OCI-LY1 (cell line): Measurements from ENCODE around the gene IQCB1.

ENCODE experiments used
- H2AFZ ChIP-seq: fragments of 200-600 bp; sonication (generic), shearing (Covaris generic); 2 replicates; pipeline ENCODE4 v1.6.0; 2014; ENCODE audit warnings: antibody characterized with exemption, mild to moderate bottlenecking, low read length
- H3F3A ChIP-seq: fragments of 200-600 bp; sonication (generic), shearing (Covaris generic); 2 replicates; pipeline ENCODE4 v1.6.0; 2014; ENCODE audit warnings: mild to moderate bottlenecking, antibody characterized with exemption, low read length, moderate library complexity; ENCODE audit not compliant: insufficient read depth
- H3K27ac ChIP-seq: fragments of 200-600 bp; sonication (generic); 2 replicates; pipeline ENCODE4 v1.5.1; 2014; ENCODE audit warnings: low read length, mixed run types, mild to moderate bottlenecking, low read depth; ENCODE audit not compliant: poor library complexity, severe bottlenecking
- H3K27me3 ChIP-seq: fragments of 200-600 bp; sonication (generic); 2 replicates; pipeline ENCODE4 v1.6.0; 2014; ENCODE audit warnings: antibody characterized with exemption, mild to moderate bottlenecking, low read length, moderate library complexity; ENCODE audit not compliant: insufficient read depth
- H3K36me3 ChIP-seq: fragments of 200-600 bp; sonication (generic); 2 replicates; pipeline ENCODE4 v1.6.1; 2014; ENCODE audit warnings: mild to moderate bottlenecking, antibody characterized with exemption, low read length, moderate library complexity, mixed read lengths; ENCODE audit not compliant: insufficient read depth
- H3K4me1 ChIP-seq: fragments of 200-600 bp; sonication (generic); 2 replicates; pipeline ENCODE4 v1.5.1; 2014; ENCODE audit warnings: mild to moderate bottlenecking, low read length, moderate library complexity; ENCODE audit not compliant: insufficient read depth, severe bottlenecking
- H3K4me2 ChIP-seq: fragments of 200-600 bp; sonication (generic), shearing (Covaris generic); 2 replicates; pipeline ENCODE4 v1.6.1; 2014; ENCODE audit warnings: low read length
- H3K4me3 ChIP-seq: fragments of 200-600 bp; sonication (generic); 2 replicates; pipeline ENCODE4 v1.5.1; 2014; ENCODE audit warnings: low read length, low read depth, mild to moderate bottlenecking, mixed read lengths; ENCODE audit not compliant: poor library complexity, severe bottlenecking
- H3K79me2 ChIP-seq: fragments of 200-600 bp; shearing (Covaris generic); 2 replicates; pipeline ENCODE4 v1.6.1; 2016; ENCODE audit warnings: mixed run types, low read length, mixed read lengths; ENCODE audit not compliant: insufficient read depth
- H3K9ac ChIP-seq: fragments of 200-600 bp; sonication (generic), shearing (Covaris generic); 2 replicates; pipeline ENCODE4 v1.6.1; 2014; ENCODE audit warnings: mild to moderate bottlenecking, low read length, mixed read lengths
- H3K9me2 ChIP-seq: fragments of 200-600 bp; sonication (generic), shearing (Covaris generic); 2 replicates; pipeline ENCODE4 v1.6.1; 2014; ENCODE audit warnings: low read depth, mild to moderate bottlenecking, low read length, mixed read lengths
- H3K9me3 ChIP-seq: fragments of 200-600 bp; shearing (Covaris generic); 2 replicates; pipeline ENCODE4 v1.6.1; 2014; ENCODE audit warnings: low read length, mixed read lengths
- H4K20me1 ChIP-seq: fragments of 200-600 bp; sonication (generic), shearing (Covaris generic); 2 replicates; pipeline ENCODE4 v1.6.0; 2016; ENCODE audit warnings: mild to moderate bottlenecking, low read length; ENCODE audit not compliant: insufficient read depth
- EZH2 ChIP-seq: fragments of 200-600 bp; sonication (generic), shearing (Covaris generic); IDR thresholded peaks from 2 replicates; pipeline ENCODE4 v1.8.0; 2017; ENCODE audit warnings: borderline replicate concordance, mixed run types, mild to moderate bottlenecking, antibody characterized with exemption, low read length, moderate library complexity, mixed read lengths
- TF ChIP-seq, protein P1 (sequence below): fragments of 200-600 bp; sonication (generic), shearing (Covaris generic); IDR thresholded peaks from 2 replicates; pipeline ENCODE4 v1.5.1; 2017; ENCODE audit warnings: mild to moderate bottlenecking, antibody characterized with exemption, low read length, moderate library complexity, mixed read lengths

Gene IQCB1

DNA sequence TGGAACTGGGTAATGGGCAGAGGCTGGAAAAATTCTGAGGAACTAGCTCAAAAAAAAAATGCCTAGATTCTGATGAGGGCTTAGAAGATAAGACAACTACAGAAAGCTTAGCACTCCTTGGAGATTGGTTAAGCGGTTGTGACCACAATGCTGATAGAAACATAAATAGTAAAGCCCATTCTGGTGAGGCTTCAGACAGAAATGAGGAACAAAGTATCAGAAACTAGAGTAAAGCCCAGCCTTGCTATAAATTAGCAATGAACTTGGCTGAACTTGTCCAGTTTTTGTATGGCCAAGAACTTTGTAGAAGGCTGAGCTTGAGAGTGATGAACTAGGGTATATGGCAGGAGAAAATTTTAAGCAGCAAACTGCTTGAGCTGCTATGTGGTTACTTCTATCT, 110.7 kb downstream of the IQCB1 start:
- no peaks in the 10 kb centered on the region for H3K27me3 ChIP-seq
- peaks cover 53% of the 10 kb centered on the region for H3K36me3 ChIP-seq
- H3K79me2 ChIP-seq = no peaks in the 10 kb centered on the region
- no peaks in the 10 kb centered on the region for H3K9me3 ChIP-seq
- no peak overlapping the region for H2AFZ ChIP-seq
- H3K27ac ChIP-seq = no peak overlapping the region
- no peaks in the 10 kb centered on the region for H3K9me2 ChIP-seq
- H3K4me1 ChIP-seq = no peaks in the 10 kb centered on the region
- no peaks in the 10 kb centered on the region for H4K20me1 ChIP-seq
- H3K4me3 ChIP-seq = no peak overlapping the region
- no peaks in the 10 kb centered on the region for H3F3A ChIP-seq
- H3K4me2 ChIP-seq = no peak overlapping the region
- no peak overlapping the region for H3K9ac ChIP-seq
- TF ChIP-seq EZH2 = no peak
- TF ChIP-seq, protein P1, sequence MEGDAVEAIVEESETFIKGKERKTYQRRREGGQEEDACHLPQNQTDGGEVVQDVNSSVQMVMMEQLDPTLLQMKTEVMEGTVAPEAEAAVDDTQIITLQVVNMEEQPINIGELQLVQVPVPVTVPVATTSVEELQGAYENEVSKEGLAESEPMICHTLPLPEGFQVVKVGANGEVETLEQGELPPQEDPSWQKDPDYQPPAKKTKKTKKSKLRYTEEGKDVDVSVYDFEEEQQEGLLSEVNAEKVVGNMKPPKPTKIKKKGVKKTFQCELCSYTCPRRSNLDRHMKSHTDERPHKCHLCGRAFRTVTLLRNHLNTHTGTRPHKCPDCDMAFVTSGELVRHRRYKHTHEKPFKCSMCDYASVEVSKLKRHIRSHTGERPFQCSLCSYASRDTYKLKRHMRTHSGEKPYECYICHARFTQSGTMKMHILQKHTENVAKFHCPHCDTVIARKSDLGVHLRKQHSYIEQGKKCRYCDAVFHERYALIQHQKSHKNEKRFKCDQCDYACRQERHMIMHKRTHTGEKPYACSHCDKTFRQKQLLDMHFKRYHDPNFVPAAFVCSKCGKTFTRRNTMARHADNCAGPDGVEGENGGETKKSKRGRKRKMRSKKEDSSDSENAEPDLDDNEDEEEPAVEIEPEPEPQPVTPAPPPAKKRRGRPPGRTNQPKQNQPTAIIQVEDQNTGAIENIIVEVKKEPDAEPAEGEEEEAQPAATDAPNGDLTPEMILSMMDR = no peak

DNA sequence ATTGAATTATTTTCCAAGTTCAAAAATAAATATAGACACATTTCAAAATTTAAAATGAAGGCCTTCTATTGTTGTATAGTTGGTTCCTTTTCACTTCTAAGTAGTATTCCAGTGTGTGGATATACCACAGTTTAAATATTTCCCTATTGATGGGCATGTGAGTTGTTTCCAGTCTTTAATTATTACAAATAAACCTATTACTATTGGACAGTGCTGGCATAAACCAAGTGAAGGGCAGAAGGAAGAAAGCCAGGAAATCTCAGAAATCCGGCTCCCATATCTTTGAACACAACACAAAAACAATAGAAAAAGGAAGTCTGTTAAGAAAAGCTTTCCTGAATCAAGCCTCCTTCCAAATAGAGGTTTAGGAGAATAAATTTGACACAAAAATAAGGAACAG, 111.4 kb downstream of the IQCB1 start:
- H3K4me1 ChIP-seq = peaks cover 1% of the 10 kb centered on the region
- TF ChIP-seq EZH2 = no peak
- TF ChIP-seq, protein P1 = no peak
- no peak overlapping the region for H3K4me2 ChIP-seq
- peaks cover 50% of the 10 kb centered on the region for H3K36me3 ChIP-seq
- no peak overlapping the region for H3K4me3 ChIP-seq
- H4K20me1 ChIP-seq = no peaks in the 10 kb centered on the region
- no peaks in the 10 kb centered on the region for H3K9me2 ChIP-seq
- H3K9me3 ChIP-seq = no peaks in the 10 kb centered on the region
- no peaks in the 10 kb centered on the region for H3K79me2 ChIP-seq
- H2AFZ ChIP-seq = no peak overlapping the region
- H3K27ac ChIP-seq = no peak overlapping the region
- H3K9ac ChIP-seq = no peak overlapping the region
- no peaks in the 10 kb centered on the region for H3F3A ChIP-seq
- H3K27me3 ChIP-seq = no peaks in the 10 kb centered on the region

DNA sequence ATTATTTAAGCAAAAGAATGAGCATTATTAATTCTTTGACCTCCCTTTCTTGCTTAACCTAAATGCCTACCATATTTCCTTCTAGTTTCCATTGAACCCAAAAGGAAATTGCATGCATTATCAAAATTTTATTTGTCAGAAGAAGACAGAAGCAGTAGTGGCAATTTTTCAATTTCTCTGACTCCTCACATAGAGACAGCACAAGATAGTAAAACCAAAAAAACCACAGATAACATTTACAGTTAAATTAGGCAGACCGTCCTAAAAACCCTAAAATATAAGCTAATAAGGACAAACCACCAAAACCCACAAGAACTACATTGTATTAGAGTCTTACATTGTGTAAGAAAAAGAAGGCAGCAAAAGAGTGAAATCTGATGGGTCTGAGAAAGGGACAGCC, 112.4 kb downstream of the IQCB1 start:
- H3K4me3 ChIP-seq = no peak overlapping the region
- H3K9ac ChIP-seq = no peak overlapping the region
- no peak overlapping the region for H3K27ac ChIP-seq
- H3K36me3 ChIP-seq = peaks cover 60% of the 10 kb centered on the region
- H3K4me1 ChIP-seq = peaks cover 5% of the 10 kb centered on the region
- no peaks in the 10 kb centered on the region for H3K27me3 ChIP-seq
- no peaks in the 10 kb centered on the region for H4K20me1 ChIP-seq
- H2AFZ ChIP-seq = no peak overlapping the region
- no peaks in the 10 kb centered on the region for H3F3A ChIP-seq
- TF ChIP-seq EZH2 = no peak
- TF ChIP-seq, protein P1 = no peak
- no peaks in the 10 kb centered on the region for H3K9me3 ChIP-seq
- no peak overlapping the region for H3K4me2 ChIP-seq
- no peaks in the 10 kb centered on the region for H3K79me2 ChIP-seq
- H3K9me2 ChIP-seq = no peaks in the 10 kb centered on the region
